C4-2B (cell line): Measurements from ENCODE around the gene ACTR3C.
"Not testable (repeated sequence)": the region's sequence is repeated elsewhere in the genome, so short reads cannot be mapped to it uniquely, and the experiment has no call there.

Source experiments
- H3K27ac ChIP-seq: fragments of 450-650 bp; 2 replicates; pipeline ENCODE4 v1.5.1; 2017
- CTCF ChIP-seq: fragments of 450-650 bp; conservative IDR thresholded peaks from 2 replicates; pipeline ENCODE4 v1.5.1; 2017; ENCODE audit warnings: mild to moderate bottlenecking

The ACTR3C gene

GRCh38 chr7:150285849-150286754, 37.2 kb downstream of the ACTR3C start:
- H3K27ac ChIP-seq: not testable (repeated sequence)
- TF ChIP-seq CTCF: peak; percentile 90

GRCh38 chr7:150283608-150284007, 39.7 kb downstream of the ACTR3C start:
- H3K27ac ChIP-seq: not testable (repeated sequence)

GRCh38 chr7:150283111-150283510, 40.2 kb downstream of the ACTR3C start:
- H3K27ac ChIP-seq: not testable (repeated sequence)

GRCh38 chr7:150281681-150282403, 41.5 kb downstream of the ACTR3C start:
- H3K27ac ChIP-seq: not testable (repeated sequence)

GRCh38 chr7:150278383-150278782, 45.0 kb downstream of the ACTR3C start:
- H3K27ac ChIP-seq: not testable (repeated sequence)

GRCh38 chr7:150276132-150276695, 47.1 kb downstream of the ACTR3C start:
- TF ChIP-seq CTCF: peak; percentile 89
- H3K27ac ChIP-seq: not testable (repeated sequence)

- not testable (repeated sequence) for H3K27ac ChIP-seq
Measured at GRCh38 chr7:150271898-150272297, 51.4 kb downstream of the ACTR3C start.

- H3K27ac ChIP-seq: not testable (repeated sequence)
Measured at GRCh38 chr7:150270101-150270824, 53.1 kb downstream of the ACTR3C start.

GRCh38 chr7:150268798-150269197, 54.5 kb downstream of the ACTR3C start:
- not testable (repeated sequence) for H3K27ac ChIP-seq

GRCh38 chr7:150268287-150268686, 55.1 kb downstream of the ACTR3C start:
- H3K27ac ChIP-seq: not testable (repeated sequence)

GRCh38 chr7:150266953-150267665, 56.2 kb downstream of the ACTR3C start:
- H3K27ac ChIP-seq: not testable (repeated sequence)

GRCh38 chr7:150262656-150263055, 60.7 kb downstream of the ACTR3C start:
- H3K27ac ChIP-seq: not testable (repeated sequence)

GRCh38 chr7:150247745-150248144, 75.6 kb downstream of the ACTR3C start:
- not testable (repeated sequence) for H3K27ac ChIP-seq

GRCh38 chr7:150245208-150245607, 78.1 kb downstream of the ACTR3C start:
- H3K27ac ChIP-seq: not testable (repeated sequence)

- H3K27ac ChIP-seq: not testable (repeated sequence)
Measured at GRCh38 chr7:150242935-150243334, 80.4 kb downstream of the ACTR3C start.

GRCh38 chr7:150225444-150225843, 97.9 kb downstream of the ACTR3C start:
- H3K27ac ChIP-seq: not testable (repeated sequence)
